MM.1S (cell line): ENCODE results near the gene CSF3.

Source experiments
- DNase-seq: peaks from one replicate; pipeline ENCODE4 v3.0.0-alpha.2; 2015
- H2AFZ ChIP-seq: fragments of 300-600 bp; sonication (generic); 2 replicates; pipeline ENCODE4 v1.6.0; 2016; ENCODE audit warnings: antibody characterized with exemption, low read length
- H3F3A ChIP-seq: fragments of 300-600 bp; sonication (generic); 2 replicates; pipeline ENCODE4 v1.6.1; 2016; ENCODE audit warnings: mild to moderate bottlenecking, antibody characterized with exemption, low read length, moderate library complexity, mixed read lengths; ENCODE audit not compliant: insufficient read depth
- H3K27ac ChIP-seq: fragments of 300-600 bp; sonication (generic); 2 replicates; pipeline ENCODE4 v1.5.1; 2016; ENCODE audit warnings: mild to moderate bottlenecking, low read length
- H3K27me3 ChIP-seq: fragments of 300-600 bp; sonication (generic); replicated peaks from 2 replicates; pipeline ENCODE4 v1.6.0; 2016; ENCODE audit warnings: low read length; ENCODE audit not compliant: insufficient read depth
- H3K36me3 ChIP-seq: fragments of 300-600 bp; sonication (generic); replicated peaks from 2 replicates; pipeline ENCODE4 v1.6.1; 2016; ENCODE audit warnings: mild to moderate bottlenecking, low read length, mixed read lengths; ENCODE audit not compliant: insufficient read depth
- H3K4me1 ChIP-seq: fragments of 300-600 bp; sonication (generic); 2 replicates; pipeline ENCODE4 v1.6.1; 2016; ENCODE audit warnings: low read length, mixed read lengths
- H3K4me2 ChIP-seq: fragments of 300-600 bp; sonication (generic); 2 replicates; pipeline ENCODE4 v1.6.0; 2016; ENCODE audit warnings: low read depth, low read length
- H3K4me3 ChIP-seq: fragments of 300-600 bp; sonication (generic); 2 replicates; pipeline ENCODE4 v1.5.1; 2016; ENCODE audit warnings: low read length, mixed read lengths
- H3K79me2 ChIP-seq: fragments of 300-600 bp; sonication (generic); 2 replicates; pipeline ENCODE4 v1.6.1; 2016; ENCODE audit warnings: mixed run types, low read length, mixed read lengths
- H3K9ac ChIP-seq: fragments of 300-600 bp; sonication (generic); 2 replicates; pipeline ENCODE4 v1.6.1; 2016; ENCODE audit warnings: low read length, mixed read lengths
- H3K9me2 ChIP-seq: fragments of 300-600 bp; sonication (generic); replicated peaks from 2 replicates; pipeline ENCODE4 v1.6.1; 2016; ENCODE audit warnings: mild to moderate bottlenecking, low read length, mixed read lengths; ENCODE audit not compliant: insufficient read depth
- H3K9me3 ChIP-seq: fragments of 300-600 bp; sonication (generic); replicated peaks from 2 replicates; pipeline ENCODE4 v1.6.1; 2016; ENCODE audit warnings: mild to moderate bottlenecking, low read length, mixed read lengths; ENCODE audit not compliant: insufficient read depth
- H4K20me1 ChIP-seq: fragments of 300-600 bp; sonication (generic); 2 replicates; pipeline ENCODE4 v1.6.1; 2016; ENCODE audit warnings: mild to moderate bottlenecking, low read length, moderate library complexity, mixed read lengths; ENCODE audit not compliant: insufficient read depth
- CTCF ChIP-seq: fragments of 300-600 bp; sonication (generic); IDR thresholded peaks from 2 replicates; pipeline ENCODE4 v1.5.1; 2016; ENCODE audit warnings: antibody characterized with exemption, low read length, mixed read lengths
- EZH2 ChIP-seq: fragments of 300-600 bp; sonication (generic); optimal IDR thresholded peaks from 2 replicates; pipeline ENCODE3; 2017; ENCODE audit warnings: low read depth, mild to moderate bottlenecking, antibody characterized with exemption, low read length, mixed read lengths
- EZH2phosphoT487 ChIP-seq: fragments of 300-600 bp; sonication (generic); IDR thresholded peaks from 2 replicates; pipeline ENCODE4 v1.6.1; 2018; ENCODE audit warnings: antibody characterized with exemption, low read length

CSF3 gene

DNA sequence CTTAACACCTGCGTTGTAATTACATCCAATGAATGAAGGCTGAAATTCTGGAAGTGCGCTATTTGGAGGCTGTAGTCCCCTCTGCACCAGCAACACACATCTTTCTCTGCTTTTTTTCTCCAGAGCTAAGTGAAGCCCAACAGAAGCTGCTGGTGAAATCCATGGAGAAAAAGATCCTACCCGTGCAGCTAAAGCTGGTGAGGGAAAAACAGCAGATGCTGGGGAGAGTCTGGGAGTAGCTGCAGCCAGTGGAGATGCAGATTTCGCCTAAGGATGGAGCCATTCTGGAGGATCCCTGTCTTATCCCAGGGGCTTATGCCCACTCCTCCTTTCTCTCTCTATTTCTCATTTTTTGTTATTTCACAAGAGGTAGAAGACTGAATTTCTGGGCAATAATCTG is 39.4 kb upstream of the CSF3 start:
- Histone ChIP-seq H3K27me3 (peaks cover 12% of the 10 kb centered on the region; the same call in 1 of the 2 replicates), H3K9ac (no peak overlapping the region), H3K4me1 (peaks cover 6% of the 10 kb centered on the region; the same call in 1 of the 2 replicates), H3K79me2 (peaks cover 2% of the 10 kb centered on the region), H3K9me3 (no peaks in the 10 kb centered on the region), H3K27ac (no peak overlapping the region), H3K4me2 (no peak overlapping the region), H3K36me3 (no peaks in the 10 kb centered on the region), H3K9me2 (no peaks in the 10 kb centered on the region), H3K4me3 (no peak overlapping the region), H4K20me1 (no peaks in the 10 kb centered on the region), H2AFZ (no peak overlapping the region), H3F3A (no peaks in the 10 kb centered on the region)
- TF ChIP-seq EZH2phosphoT487 (no peak), CTCF (no peak), EZH2 (no peak)
- DNase-seq: no peak

DNA sequence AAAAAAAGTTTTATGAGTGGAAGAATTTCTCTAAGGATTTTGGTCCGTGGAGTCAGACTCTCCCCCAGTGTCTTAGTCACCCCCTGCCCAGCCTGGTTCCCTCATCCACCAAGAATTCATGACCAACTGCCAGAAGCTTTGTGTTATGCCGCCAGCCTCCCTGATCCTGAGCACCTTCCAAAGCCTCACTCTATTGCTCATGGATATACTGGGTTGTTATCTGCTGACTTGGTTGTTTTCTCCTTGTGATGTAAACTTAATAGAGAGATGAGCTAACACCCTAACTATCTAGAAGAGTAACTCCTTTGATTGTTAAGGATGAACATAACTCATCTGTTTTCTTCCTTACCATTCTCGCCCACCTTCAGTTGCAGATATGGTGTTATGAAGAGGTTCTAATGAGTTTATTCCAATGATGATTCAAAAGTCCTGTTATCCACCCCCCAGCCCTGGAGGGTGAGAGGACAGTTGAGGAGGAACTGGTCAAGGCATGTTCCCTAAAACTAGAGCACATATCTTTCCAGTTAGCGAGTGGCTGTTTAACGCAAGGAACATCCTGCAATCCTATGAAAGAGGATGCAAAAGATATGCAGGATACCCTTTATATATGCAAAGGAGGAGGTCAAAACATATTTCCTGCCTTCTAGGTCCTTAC is 36.1 kb upstream of the CSF3 start:
- H3K4me1 ChIP-seq: peaks cover 17% of the 10 kb centered on the region; the same call in 1 of the 2 replicates
- no peak overlapping the region for H3K27ac ChIP-seq
- peak overlapping the region; percentile 92; the same call in 1 of the 2 replicates for H2AFZ ChIP-seq
- TF ChIP-seq CTCF (no peak), EZH2 (no peak), EZH2phosphoT487 (no peak)
- H3K4me2 ChIP-seq: peak overlapping the region; percentile 93; the same call in 1 of the 2 replicates
- no peaks in the 10 kb centered on the region for H3K9me3 ChIP-seq
- H3K27me3 ChIP-seq: peaks cover 6% of the 10 kb centered on the region; the same call in 1 of the 2 replicates
- no peaks in the 10 kb centered on the region for H3F3A ChIP-seq
- no peaks in the 10 kb centered on the region; the same call in 1 of the 2 replicates for H3K36me3 ChIP-seq
- H3K79me2 ChIP-seq: peaks cover 33% of the 10 kb centered on the region
- no peaks in the 10 kb centered on the region for H3K9me2 ChIP-seq
- H4K20me1 ChIP-seq: peaks cover 6% of the 10 kb centered on the region; the same call in 1 of the 2 replicates
- H3K4me3 ChIP-seq: no peak overlapping the region
- H3K9ac ChIP-seq: no peak overlapping the region
- DNase-seq: no peak

- H3K27ac ChIP-seq: peak overlapping the region; percentile 83; the same call in 1 of the 2 replicates
- DNase-seq: peak; percentile 24
Observed at GRCh38 chr17:39979893-39980350, 35.3 kb upstream of the CSF3 start.

More at GRCh38 chr17:39979893-39980350, 35.3 kb upstream of the CSF3 start:
- Histone ChIP-seq H3K4me3 (peak overlapping the region; percentile 90), H3F3A (no peaks in the 10 kb centered on the region), H4K20me1 (peaks cover 6% of the 10 kb centered on the region; the same call in 1 of the 2 replicates), H3K9ac (peak overlapping the region; percentile 99; the same call in 1 of the 2 replicates), H3K9me2 (no peaks in the 10 kb centered on the region), H2AFZ (peak overlapping the region; percentile 92), H3K36me3 (peaks cover 7% of the 10 kb centered on the region), H3K9me3 (no peaks in the 10 kb centered on the region), H3K79me2 (peaks cover 41% of the 10 kb centered on the region), H3K4me2 (peak overlapping the region; percentile 93), H3K27me3 (peaks cover 6% of the 10 kb centered on the region; the same call in 1 of the 2 replicates), H3K4me1 (peaks cover 17% of the 10 kb centered on the region; the same call in 1 of the 2 replicates)
- TF ChIP-seq CTCF (0 out of 2 replicates have a peak, but pooled peaks have one; percentile 7), EZH2 (no peak), EZH2phosphoT487 (no peak)
